DND-41 (cell line): ENCODE measurements around the gene TNFAIP8.

ENCODE experiments used
- ATAC-seq: fragments of 200-7000 bp; cut with Tn5 transposase; 3 replicates; pipeline ENCODE4 v1.9.1; 2021; ENCODE audit warnings: low read depth; ENCODE audit not compliant: insufficient read depth
- DNase-seq: peaks from one replicate; pipeline ENCODE4 v3.0.0-alpha.2; 2020
- H2AFZ ChIP-seq: 2 replicates; pipeline ENCODE4 v1.6.0; 2012; ENCODE audit warnings: low read depth, low read length
- H3K27ac ChIP-seq: 2 replicates; pipeline ENCODE4 v1.5.1; 2012; ENCODE audit warnings: low read length, inconsistent platforms
- H3K27me3 ChIP-seq: fragments of 200-600 bp; sonication (generic); 2 replicates; pipeline ENCODE4 v1.6.0; 2012; ENCODE audit warnings: low read length, mild to moderate bottlenecking, inconsistent platforms; ENCODE audit not compliant: insufficient read depth, poor library complexity
- H3K36me3 ChIP-seq: 2 replicates; pipeline ENCODE4 v1.5.1; 2012; ENCODE audit warnings: low read length, inconsistent platforms; ENCODE audit not compliant: insufficient read depth
- H3K4me1 ChIP-seq: 2 replicates; pipeline ENCODE4 v1.5.1; 2012; ENCODE audit warnings: mild to moderate bottlenecking, low read length; ENCODE audit not compliant: insufficient read depth
- H3K4me2 ChIP-seq: 2 replicates; pipeline ENCODE4 v1.6.0; 2012; ENCODE audit warnings: mild to moderate bottlenecking, moderate library complexity, low read length, inconsistent platforms; ENCODE audit not compliant: insufficient read depth
- H3K4me3 ChIP-seq, 2 experiments: fragments of 200-600 bp in 1 of 2; shearing (Covaris generic) in 1 of 2; 2 replicates each; pipeline ENCODE4 v1.5.1; 2012 to 2016; ENCODE audit warnings: inconsistent platforms in 2 of 2, low read length in 2 of 2, mild to moderate bottlenecking in 2 of 2, low read depth in 1 of 2, moderate library complexity in 1 of 2
- H3K79me2 ChIP-seq: 2 replicates; pipeline ENCODE4 v1.6.0; 2012; ENCODE audit warnings: low read length, inconsistent platforms; ENCODE audit not compliant: insufficient read depth
- H3K9ac ChIP-seq: 2 replicates; pipeline ENCODE4 v1.6.0; 2012; ENCODE audit warnings: low read depth, mild to moderate bottlenecking, inconsistent platforms, low read length, moderate library complexity
- H3K9me3 ChIP-seq: 2 replicates; pipeline ENCODE4 v1.5.1; 2012; ENCODE audit warnings: low read length, moderate library complexity, mild to moderate bottlenecking, inconsistent platforms; ENCODE audit not compliant: insufficient read depth, severe bottlenecking
- H4K20me1 ChIP-seq: 2 replicates; pipeline ENCODE4 v1.6.0; 2012; ENCODE audit warnings: low read length; ENCODE audit not compliant: insufficient read depth
- CTCF ChIP-seq: IDR thresholded peaks from 2 replicates; pipeline ENCODE4 v1.5.1; 2012; ENCODE audit warnings: borderline replicate concordance, low read length, moderate library complexity, mild to moderate bottlenecking; ENCODE audit not compliant: poor library complexity, severe bottlenecking; ENCODE audit errors: extremely low read depth
- EZH2 ChIP-seq: IDR thresholded peaks from 3 replicates; pipeline ENCODE4 v1.6.1; 2012; ENCODE audit warnings: borderline replicate concordance, low read depth, mild to moderate bottlenecking, moderate library complexity, low read length, inconsistent platforms; ENCODE audit not compliant: severe bottlenecking

The TNFAIP8 gene

DNA sequence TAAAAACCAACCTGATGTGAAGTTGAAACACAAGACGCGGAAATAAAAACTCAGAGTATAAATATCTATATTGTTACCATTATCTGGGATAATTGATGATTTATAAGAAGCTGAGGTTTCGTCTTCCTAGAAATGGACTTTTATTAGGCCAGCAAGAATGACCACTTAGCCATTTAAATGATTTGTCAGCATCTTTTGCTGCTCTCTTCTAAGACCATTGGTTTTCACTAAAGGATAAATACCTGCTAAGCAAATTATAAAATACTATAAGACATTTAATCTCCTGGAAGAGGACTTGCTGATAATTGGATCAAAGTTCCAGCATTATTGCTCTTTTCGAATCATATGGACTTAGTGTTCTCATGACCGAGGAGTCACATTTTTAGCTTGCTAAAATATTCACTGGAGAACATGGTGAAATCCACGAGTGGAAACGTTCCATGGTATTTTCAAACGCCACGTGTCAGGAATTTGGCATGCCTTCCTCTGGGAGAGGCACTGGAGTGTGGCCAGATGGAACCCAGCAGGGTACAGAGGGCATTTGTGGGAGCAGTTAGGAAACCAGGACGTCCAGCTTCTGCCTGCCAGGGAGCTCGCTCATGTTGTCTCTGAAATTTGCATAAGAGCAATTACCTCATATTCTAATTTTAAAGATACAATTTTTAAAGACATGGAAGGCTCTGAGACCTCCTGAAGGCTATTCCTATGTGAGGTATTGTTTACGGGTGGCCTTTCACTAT lies 43.1 kb downstream of the TNFAIP8 start:
- no peaks in the 10 kb centered on the region for H3K9me3 ChIP-seq
- 0 out of 2 replicates have a peak, but pooled peaks cover 2% of the 10 kb centered on the region for H3K79me2 ChIP-seq
- ATAC-seq (no peak), DNase-seq (no peak)
- no peaks in the 10 kb centered on the region for H3K4me1 ChIP-seq
- no peak overlapping the region for H3K27ac ChIP-seq
- no peak overlapping the region for H3K4me3 ChIP-seq
- no peak overlapping the region for H2AFZ ChIP-seq
- peaks cover 16% of the 10 kb centered on the region for H3K36me3 ChIP-seq
- no peaks in the 10 kb centered on the region for H3K27me3 ChIP-seq
- no peak overlapping the region for H3K9ac ChIP-seq
- no peaks in the 10 kb centered on the region for H4K20me1 ChIP-seq
- TF ChIP-seq CTCF (no peak), EZH2 (no peak)
- H3K4me2 ChIP-seq, result no peak overlapping the region

DNA sequence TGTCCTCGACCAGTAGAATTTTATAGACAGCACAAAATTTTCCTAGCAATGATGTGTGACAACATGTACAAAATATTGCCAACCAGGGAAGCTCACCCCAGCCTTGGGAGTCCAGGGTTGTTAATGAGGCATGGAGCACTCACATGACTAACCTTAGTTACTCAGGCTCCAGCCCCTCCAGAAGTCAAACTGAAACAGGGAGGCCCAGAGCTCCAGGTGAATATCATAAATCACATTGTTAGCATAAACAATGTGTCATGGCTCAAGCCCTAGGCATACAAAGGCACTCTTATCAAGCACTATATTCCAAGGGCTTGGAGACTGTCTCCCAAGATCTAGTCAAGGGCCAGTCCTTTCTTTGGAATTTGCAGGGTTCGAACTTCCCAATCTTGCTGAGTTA lies 44.4 kb downstream of the TNFAIP8 start:
- Histone ChIP-seq H3K4me2 (no peak overlapping the region), H3K9me3 (no peaks in the 10 kb centered on the region), H3K4me3 (no peak overlapping the region), H3K36me3 (peaks cover 3% of the 10 kb centered on the region), H2AFZ (no peak overlapping the region), H3K79me2 (no peaks in the 10 kb centered on the region), H3K27ac (no peak overlapping the region), H3K27me3 (no peaks in the 10 kb centered on the region), H3K4me1 (no peaks in the 10 kb centered on the region), H3K9ac (no peak overlapping the region), H4K20me1 (no peaks in the 10 kb centered on the region)
- TF ChIP-seq EZH2, result no peak
- no peak for TF ChIP-seq CTCF
- peak; percentile 34; the same call in 2 of the 3 replicates for ATAC-seq
- no peak for DNase-seq

DNA sequence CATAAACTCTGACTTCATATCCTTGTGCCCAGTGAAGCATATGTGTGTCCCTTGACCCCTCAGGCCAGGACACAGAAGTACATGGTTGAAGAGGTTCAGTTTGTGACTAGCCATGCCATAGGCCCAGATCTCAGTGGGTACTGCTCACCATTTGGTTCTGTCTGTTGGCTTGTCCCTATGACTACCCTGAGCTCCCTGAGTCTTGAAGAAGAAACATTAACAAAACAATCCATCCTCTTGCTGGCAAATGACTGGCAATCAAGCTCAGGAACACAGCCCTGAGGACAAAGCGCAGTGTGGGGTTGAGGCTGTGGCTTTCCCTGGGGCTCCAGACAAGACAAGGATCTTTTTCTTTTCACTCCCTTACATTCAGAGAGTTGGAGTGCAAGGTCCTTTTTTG lies 46.3 kb downstream of the TNFAIP8 start:
- Histone ChIP-seq H3K9ac (no peak overlapping the region), H3K79me2 (no peaks in the 10 kb centered on the region), H3K36me3 (no peaks in the 10 kb centered on the region), H4K20me1 (no peaks in the 10 kb centered on the region), H2AFZ (no peak overlapping the region), H3K4me3 (no peak overlapping the region), H3K27me3 (no peaks in the 10 kb centered on the region), H3K9me3 (no peaks in the 10 kb centered on the region), H3K27ac (no peak overlapping the region), H3K4me1 (no peaks in the 10 kb centered on the region), H3K4me2 (no peak overlapping the region)
- ATAC-seq (no peak), DNase-seq (no peak)
- TF ChIP-seq EZH2 (no peak), CTCF (no peak)

GRCh38 chr5:119402555-119402954 lies 46.7 kb downstream of the TNFAIP8 start:
- no peaks in the 10 kb centered on the region for H3K79me2 ChIP-seq
- H3K27ac ChIP-seq, result no peak overlapping the region
- no peaks in the 10 kb centered on the region for H3K27me3 ChIP-seq
- H3K9ac ChIP-seq, result no peak overlapping the region
- no peaks in the 10 kb centered on the region for H3K9me3 ChIP-seq
- no peak overlapping the region for H2AFZ ChIP-seq
- H3K36me3 ChIP-seq, result no peaks in the 10 kb centered on the region
- no peaks in the 10 kb centered on the region for H3K4me1 ChIP-seq
- H4K20me1 ChIP-seq, result no peaks in the 10 kb centered on the region
- TF ChIP-seq CTCF (no peak), EZH2 (no peak)
- DNase-seq (no peak), ATAC-seq (no peak)
- H3K4me3 ChIP-seq, result no peak overlapping the region
- H3K4me2 ChIP-seq, result no peak overlapping the region
